ENCODE data around the gene AGR3. TPM values are rescaled to one million over a fixed set of nuclear protein-coding genes. Genes with fewer than 3 reads are reported as not detected.

AGR3 gene
- total RNA-seq, 1 donor from 2014 or later = not detected

GRCh38 chr7:16904076-16904475 lies 22.3 kb upstream of the AGR3 start:
- Mint-ChIP-seq H3K4me3 (no peak overlapping the region), H3K27ac (peak overlapping the region; percentile 48), H3K9me3 (peaks cover 7% of the 10 kb centered on the region), H3K36me3 (peaks cover 2% of the 10 kb centered on the region), H3K4me1 (peaks cover 21% of the 10 kb centered on the region), H3K27me3 (ENCODE audit: insufficient read depth, low read depth) (no peaks in the 10 kb centered on the region)
- Histone ChIP-seq H3K9ac (no peak overlapping the region), H3K4me2 (no peak overlapping the region), H2AFZ (replicated peaks) (no peak overlapping the region), H3K79me2 (ENCODE audit: low read depth) (no peaks in the 10 kb centered on the region), H3F3A (ENCODE audit: low read depth) (no peaks in the 10 kb centered on the region), H4K20me1 (ENCODE audit: low read depth) (no peaks in the 10 kb centered on the region), H3K27ac (peak overlapping the region; percentile 1), H3K9me3 (ENCODE audit: low read depth) (no peaks in the 10 kb centered on the region), H3K4me3 (no peak overlapping the region), H3K4me1 (peaks cover 25% of the 10 kb centered on the region), H3K27me3 (no peaks in the 10 kb centered on the region), H3K36me3 (no peaks in the 10 kb centered on the region)
- TF ChIP-seq CTCF (IDR thresholded peaks at IDR 0.05) (no peak), EZH2 (IDR thresholded peaks at IDR 0.05) (no peak), EZH2phosphoT487 (IDR thresholded peaks at IDR 0.05) (no peak)
- DNase-seq (ENCODE audit: low spot score) = no peak

DNA sequence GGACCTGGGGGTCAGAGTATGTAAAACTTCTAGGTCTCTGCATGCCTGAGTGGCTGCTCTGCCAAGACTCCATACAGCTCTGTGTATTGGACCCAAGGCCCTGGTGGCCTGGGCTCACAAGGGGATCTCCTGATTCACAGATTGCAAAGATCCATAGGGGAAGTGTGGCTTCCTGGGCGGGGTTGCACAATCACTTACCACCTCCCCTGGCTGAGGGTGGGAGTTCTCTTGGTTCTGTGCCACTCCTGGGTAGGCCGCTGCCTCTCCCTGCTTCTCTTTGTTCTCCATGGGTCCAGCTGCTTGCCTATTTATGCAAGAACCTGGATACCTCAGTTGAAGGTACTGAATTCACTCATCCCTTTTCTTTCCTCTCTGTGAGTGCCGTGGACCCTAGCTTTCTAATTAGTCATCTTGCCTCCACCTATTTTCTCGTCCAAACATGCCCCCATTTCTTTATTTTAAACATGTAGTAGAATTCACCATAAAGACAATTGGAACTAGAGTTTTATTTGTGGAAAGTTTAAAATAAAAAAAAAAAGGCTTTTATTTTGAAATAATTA lies 18.5 kb upstream of the AGR3 start:
- no peaks in the 10 kb centered on the region for H4K20me1 ChIP-seq (ENCODE audit: low read depth)
- no peaks in the 10 kb centered on the region for H3F3A ChIP-seq (ENCODE audit: low read depth)
- peaks cover 11% of the 10 kb centered on the region for H3K4me1 Mint-ChIP-seq
- H3K4me1 ChIP-seq = peaks cover 15% of the 10 kb centered on the region
- H3K27ac Mint-ChIP-seq = no peak overlapping the region
- DNase-seq (ENCODE audit: low spot score) = no peak
- no peaks in the 10 kb centered on the region for H3K27me3 Mint-ChIP-seq (ENCODE audit: insufficient read depth, low read depth)
- H3K4me3 ChIP-seq = no peak overlapping the region
- peaks cover 9% of the 10 kb centered on the region for H3K9me3 Mint-ChIP-seq
- no peak for TF ChIP-seq EZH2 (IDR thresholded peaks at IDR 0.05)
- TF ChIP-seq CTCF (IDR thresholded peaks at IDR 0.05) = no peak
- no peak for TF ChIP-seq EZH2phosphoT487 (IDR thresholded peaks at IDR 0.05)
- no peaks in the 10 kb centered on the region for H3K79me2 ChIP-seq (ENCODE audit: low read depth)
- H3K36me3 Mint-ChIP-seq = peaks cover 2% of the 10 kb centered on the region
- H3K27ac ChIP-seq = no peak overlapping the region
- no peaks in the 10 kb centered on the region for H3K36me3 ChIP-seq
- no peak overlapping the region for H2AFZ ChIP-seq (replicated peaks)
- no peak overlapping the region for H3K9ac ChIP-seq
- no peaks in the 10 kb centered on the region for H3K27me3 ChIP-seq
- no peak overlapping the region for H3K4me3 Mint-ChIP-seq
- no peak overlapping the region for H3K4me2 ChIP-seq
- no peaks in the 10 kb centered on the region for H3K9me3 ChIP-seq (ENCODE audit: low read depth)

DNA sequence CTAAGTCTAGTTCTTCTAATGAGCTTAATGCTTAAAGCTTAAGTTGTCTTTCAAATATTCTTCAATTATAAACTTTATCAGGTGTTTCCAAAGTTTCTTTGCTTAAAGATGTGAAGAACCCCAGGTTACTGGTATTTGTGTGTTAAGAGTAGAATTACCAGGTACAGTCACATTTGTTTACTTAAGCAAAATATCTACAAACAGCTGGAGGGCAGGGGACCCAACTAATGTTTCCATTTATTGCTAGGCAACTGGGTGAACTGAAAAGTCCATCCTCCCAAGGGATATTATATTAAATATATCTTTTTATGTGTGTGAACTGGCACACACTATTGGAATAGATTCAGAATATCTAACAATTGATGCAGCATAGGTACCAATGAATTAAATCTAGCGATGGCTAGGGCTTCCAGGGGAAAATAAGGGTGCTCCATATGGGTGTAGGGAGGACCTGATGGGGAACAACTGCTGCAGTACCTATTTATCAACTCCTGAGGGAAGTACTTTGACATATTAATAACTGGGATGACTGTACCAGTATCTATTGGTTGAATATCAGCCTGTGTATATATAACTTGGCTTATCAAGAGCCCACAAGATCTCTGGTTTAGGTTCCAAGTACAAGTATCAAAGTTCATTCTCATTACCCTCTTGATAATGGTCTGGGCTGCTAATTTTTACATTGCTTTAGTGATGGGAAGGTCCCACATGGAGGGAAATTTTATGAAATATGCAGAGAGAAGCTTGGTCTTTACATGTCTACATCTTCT lies 10.3 kb upstream of the AGR3 start:
- Mint-ChIP-seq H3K4me3 (no peak overlapping the region), H3K27me3 (ENCODE audit: insufficient read depth, low read depth) (no peaks in the 10 kb centered on the region), H3K9me3 (no peaks in the 10 kb centered on the region), H3K27ac (no peak overlapping the region), H3K4me1 (no peaks in the 10 kb centered on the region), H3K36me3 (peaks cover 2% of the 10 kb centered on the region)
- Histone ChIP-seq H3K36me3 (no peaks in the 10 kb centered on the region), H3K9ac (no peak overlapping the region), H3K4me3 (no peak overlapping the region), H3K4me2 (no peak overlapping the region), H4K20me1 (ENCODE audit: low read depth) (no peaks in the 10 kb centered on the region), H3K4me1 (no peaks in the 10 kb centered on the region), H2AFZ (replicated peaks) (no peak overlapping the region), H3K79me2 (ENCODE audit: low read depth) (no peaks in the 10 kb centered on the region), H3K9me3 (ENCODE audit: low read depth) (no peaks in the 10 kb centered on the region), H3F3A (ENCODE audit: low read depth) (no peaks in the 10 kb centered on the region), H3K27ac (no peak overlapping the region), H3K27me3 (no peaks in the 10 kb centered on the region)
- DNase-seq (ENCODE audit: low spot score) = no peak
- TF ChIP-seq EZH2phosphoT487 (IDR thresholded peaks at IDR 0.05) (no peak), CTCF (IDR thresholded peaks at IDR 0.05) (no peak), EZH2 (IDR thresholded peaks at IDR 0.05) (no peak)

Measured in neural progenitor cell (in vitro differentiated cells).